ENCODE measurements around the gene ADARB2. TPM values are rescaled to one million over a fixed set of nuclear protein-coding genes. Genes with fewer than 3 reads are reported as not detected.

ADARB2 gene
- total and polyA plus RNA-seq, 11 donors: 0.07 to 1.2 (median 0.28) TPM; not detected in 4

GRCh38 chr10:1156616-1156886 is 580.8 kb downstream of the ADARB2 start:
- ATAC-seq (no peak), DNase-seq (peak in 2 of 5 donors; percentile 6 to 28)
- no peak overlapping the region for H3K27ac ChIP-seq
- WGBS, 4 donors: 84 to 89% (median 89%) methylated on average over 8 of the region's 8 CpGs
- H3K9me3 ChIP-seq: no peaks in the 10 kb centered on the region
- H3K36me3 ChIP-seq: no peaks in the 10 kb centered on the region
- intact Hi-C loops (cut with DNase I): no loop called here
- TF ChIP-seq POLR2A (IDR thresholded peaks at IDR 0.05): no peak
- no peak for TF ChIP-seq CTCF (IDR thresholded peaks at IDR 0.05)
- no peak overlapping the region for H3K4me3 ChIP-seq
- no peaks in the 10 kb centered on the region for H3K4me1 ChIP-seq
- no peaks in the 10 kb centered on the region for H3K27me3 ChIP-seq

- H3K27me3 ChIP-seq: no peaks in the 10 kb centered on the region
- no peak for TF ChIP-seq CTCF (IDR thresholded peaks at IDR 0.05)
- H3K4me3 ChIP-seq: no peak overlapping the region
- ATAC-seq (peak in 1 of 4 donors; percentile 6), DNase-seq (peak in 2 of 5 donors; percentile 12 to 40)
- H3K9me3 ChIP-seq: no peaks in the 10 kb centered on the region
- H3K4me1 ChIP-seq: no peaks in the 10 kb centered on the region
- no peak overlapping the region for H3K27ac ChIP-seq
- H3K36me3 ChIP-seq: no peaks in the 10 kb centered on the region
- intact Hi-C loops (cut with DNase I): no loop called here
- 82 to 84% (median 83%) methylated on average over 18 to 20 of the region's 20 CpGs for WGBS, 4 donors
Measured at GRCh38 chr10:1155791-1156615, 581.3 kb downstream of the ADARB2 start.

GRCh38 chr10:1154531-1155295 is 582.6 kb downstream of the ADARB2 start:
- Histone ChIP-seq H3K36me3 (no peaks in the 10 kb centered on the region), H3K27ac (no peak overlapping the region), H3K9me3 (no peaks in the 10 kb centered on the region), H3K4me1 (peaks cover 0 to 5% (median 0%) of the 10 kb centered on the region in 12 donors), H3K4me3 (no peak overlapping the region), H3K27me3 (peaks cover 0 to 3% (median 0%) of the 10 kb centered on the region in 9 donors)
- DNase-seq (peak in 1 of 5 donors; percentile 5), ATAC-seq (no peak)
- WGBS, 4 donors: 58 to 71% (median 60%) methylated on average over 9 of the region's 9 CpGs
- intact Hi-C loops (cut with DNase I): no loop called here
- TF ChIP-seq POLR2A (IDR thresholded peaks at IDR 0.05) (no peak), CTCF (IDR thresholded peaks at IDR 0.05) (no peak)

- H3K27ac ChIP-seq: no peak overlapping the region
- intact Hi-C loops (cut with DNase I): no loop called here
- ATAC-seq (no peak), DNase-seq (peak in 2 of 5 donors; percentile 7 to 27)
- no peaks in the 10 kb centered on the region for H3K36me3 ChIP-seq
- TF ChIP-seq CTCF (IDR thresholded peaks at IDR 0.05) (no peak), POLR2A (IDR thresholded peaks at IDR 0.05) (no peak)
- no peak overlapping the region for H3K4me3 ChIP-seq
- no peaks in the 10 kb centered on the region for H3K9me3 ChIP-seq
- peaks cover 0 to 3% (median 0%) of the 10 kb centered on the region in 9 donors for H3K27me3 ChIP-seq
- WGBS, 4 donors: 72 to 77% (median 73%) methylated on average over 20 of the region's 20 CpGs
- peaks cover 0 to 7% (median 0%) of the 10 kb centered on the region in 12 donors for H3K4me1 ChIP-seq
Measured at GRCh38 chr10:1153805-1154351, 583.4 kb downstream of the ADARB2 start.
